HEK293 (cell line): Measurements from ENCODE around the gene MESD.

ENCODE experiments used
- CTCF ChIP-seq: fragments of 450-650 bp; formaldehyde crosslinking; IDR thresholded peaks from 2 replicates; pipeline ENCODE4 v1.5.1; 2016; ENCODE audit warnings: missing biosample characterization, missing genetic modification characterization
- ELK4 ChIP-seq: IDR thresholded peaks from 2 replicates; pipeline ENCODE4 v1.6.1; 2011; ENCODE audit warnings: mild to moderate bottlenecking, low read depth, low read length, borderline replicate concordance
- REST ChIP-seq: fragments of 450-650 bp; formaldehyde crosslinking; IDR thresholded peaks from 2 replicates; pipeline ENCODE4 v1.5.1; 2016; ENCODE audit warnings: missing biosample characterization, missing genetic modification characterization
- SETDB1 ChIP-seq: IDR thresholded peaks from one replicate; pipeline ENCODE4 v1.6.1; 2017; ENCODE audit warnings: mild to moderate bottlenecking, low read length, moderate library complexity, mixed read lengths; ENCODE audit not compliant: insufficient read length
- SP2 ChIP-seq: fragments of 450-650 bp; formaldehyde crosslinking; IDR thresholded peaks from 2 replicates; pipeline ENCODE4 v1.5.1; 2016; ENCODE audit warnings: missing biosample characterization, missing genetic modification characterization
- ZBTB21 ChIP-seq: fragments of 450-650 bp; formaldehyde crosslinking; IDR thresholded peaks from 2 replicates; pipeline ENCODE4 v1.5.1; 2017; ENCODE audit warnings: missing biosample characterization, missing genetic modification characterization
- ZNF175 ChIP-seq: fragments of 450-650 bp; formaldehyde crosslinking; IDR thresholded peaks from 2 replicates; pipeline ENCODE4 v1.5.1; 2016; ENCODE audit warnings: missing biosample characterization, missing genetic modification characterization
- ZNF202 ChIP-seq: fragments of 450-650 bp; formaldehyde crosslinking; IDR thresholded peaks from 2 replicates; pipeline ENCODE4 v1.5.1; 2016; ENCODE audit warnings: missing biosample characterization, missing genetic modification characterization, borderline replicate concordance

GRCh38 chr15:81011593-81011992, 22.0 kb upstream of the MESD start:
- TF ChIP-seq REST (tag by site-specific recombination): no peak
- TF ChIP-seq CTCF (tag by site-specific recombination): no peak
- no peak for TF ChIP-seq SETDB1
- TF ChIP-seq ELK4: no peak
- no peak for TF ChIP-seq ZNF175 (tag by site-specific recombination)
- no peak for TF ChIP-seq SP2 (tag by site-specific recombination)
- no peak for TF ChIP-seq ZBTB21 (tag by site-specific recombination)
- no peak for TF ChIP-seq ZNF202 (tag by site-specific recombination)
